BJ (cell line): ENCODE data around the gene PTGER3. TPM values are rescaled to one million over a fixed set of nuclear protein-coding genes. Genes with fewer than 3 reads are reported as not detected.
A peak's percentile ranks its signal among the peaks of the same experiment; 100 is the strongest.

Experiments used
- CTCF ChIA-PET: fragments of 350-600 bp; formaldehyde crosslinking; extraction: SDS; loops from one replicate; lab custom pipeline; 2021; ENCODE audit warnings: antibody characterized with exemption, inconsistent platforms; lab: Yijun Ruan, JAX
- POLR2A ChIA-PET: fragments of 300-600 bp; sonication (Branson Sonifier 250); formaldehyde crosslinking; extraction: SDS; loops from one replicate; lab custom pipeline; 2021; ENCODE audit warnings: antibody characterized with exemption; lab: Charles Lee
- DNase-seq: peaks from one replicate; pipeline ENCODE4 v3.0.0-alpha.2; 2011; ENCODE audit warnings: low read depth
- H3K27me3 ChIP-seq: 2 replicates; pipeline ENCODE4 v1.6.0; 2011; ENCODE audit warnings: low read length; ENCODE audit not compliant: control insufficient read depth, insufficient read depth
- H3K36me3 ChIP-seq: 2 replicates; pipeline ENCODE4 v1.5.1; 2011; ENCODE audit warnings: low read length; ENCODE audit not compliant: control insufficient read depth, insufficient read depth
- H3K4me3 ChIP-seq: 2 replicates; pipeline ENCODE4 v1.5.1; 2011; ENCODE audit warnings: low read depth, mild to moderate bottlenecking, control low read depth, low read length
- CTCF ChIP-seq: IDR thresholded peaks from 2 replicates; pipeline ENCODE4 v1.5.1; 2011; ENCODE audit warnings: low read depth, mild to moderate bottlenecking, control low read depth, inconsistent platforms, low read length, moderate library complexity; ENCODE audit not compliant: insufficient read depth
- polyA plus RNA-seq: library from polyadenylated mRNA; depleted of rRNA; stranded (reverse); fragments of >200 nt; gene quantifications from 2 replicates; pipeline ENCODE4 v1.2.3, GENCODE V29; 2011

Gene PTGER3
- polyA plus RNA-seq, 1 experiment, result 0.60 TPM

- Histone ChIP-seq H3K4me3 (no peak overlapping the region), H3K27me3 (peaks cover 6% of the 10 kb centered on the region), H3K36me3 (peaks cover 1% of the 10 kb centered on the region; the same call in 1 of the 2 replicates)
- ChIA-PET CTCF (interaction anchor here (1.0 kb wide), 1 partner anchor 10 kb away, joined by 4 read pairs; no protein-coding TSS in a partner anchor), POLR2A (no interaction called here)
- DNase-seq, result no peak
- no peak for TF ChIP-seq CTCF
Observed at GRCh38 chr1:71053146-71053545, 5.5 kb upstream of the PTGER3 start.

DNA sequence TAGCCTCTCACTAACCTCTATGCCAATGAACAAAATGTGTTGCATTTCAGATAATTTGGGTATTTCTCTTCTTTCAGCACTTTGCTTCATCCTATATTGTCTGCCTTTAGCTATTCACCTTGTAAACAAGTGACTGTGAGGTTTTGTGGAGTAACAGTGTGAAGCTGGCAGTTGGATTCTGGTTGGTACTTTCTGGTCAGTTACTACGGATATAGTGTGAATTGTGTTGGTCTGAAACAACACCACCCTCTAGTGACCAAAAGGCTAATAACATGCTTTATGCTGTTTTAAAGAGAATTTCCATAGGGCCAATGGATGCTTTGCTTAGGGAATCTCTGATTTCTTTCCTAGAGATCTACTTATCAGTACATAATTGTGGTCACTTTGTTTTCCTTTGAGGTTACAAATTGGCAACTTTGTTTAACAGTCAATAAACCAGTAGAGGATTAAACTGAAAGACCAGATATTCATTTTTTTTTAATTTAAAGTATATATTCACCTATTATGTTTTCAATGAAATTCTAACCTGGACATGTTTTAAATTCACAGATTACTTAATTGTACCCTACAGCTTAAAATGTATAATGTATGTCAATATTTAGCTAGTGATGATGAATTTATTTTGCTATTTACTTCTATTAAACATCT is 2.5 kb upstream of the PTGER3 start:
- DNase-seq, result peak; percentile 12
- POLR2A ChIA-PET, result no interaction called here
- H3K27me3 ChIP-seq, result peaks cover 20% of the 10 kb centered on the region
- no peak overlapping the region for H3K4me3 ChIP-seq
- CTCF ChIA-PET, result interaction anchor here (0.6 to 6.5 kb wide), 15 partner anchors 13 to 608 kb away, joined by 3 to 39 read pairs (median 3); no protein-coding TSS in a partner anchor
- TF ChIP-seq CTCF, result peak; percentile 73
- no peaks in the 10 kb centered on the region for H3K36me3 ChIP-seq

DNA sequence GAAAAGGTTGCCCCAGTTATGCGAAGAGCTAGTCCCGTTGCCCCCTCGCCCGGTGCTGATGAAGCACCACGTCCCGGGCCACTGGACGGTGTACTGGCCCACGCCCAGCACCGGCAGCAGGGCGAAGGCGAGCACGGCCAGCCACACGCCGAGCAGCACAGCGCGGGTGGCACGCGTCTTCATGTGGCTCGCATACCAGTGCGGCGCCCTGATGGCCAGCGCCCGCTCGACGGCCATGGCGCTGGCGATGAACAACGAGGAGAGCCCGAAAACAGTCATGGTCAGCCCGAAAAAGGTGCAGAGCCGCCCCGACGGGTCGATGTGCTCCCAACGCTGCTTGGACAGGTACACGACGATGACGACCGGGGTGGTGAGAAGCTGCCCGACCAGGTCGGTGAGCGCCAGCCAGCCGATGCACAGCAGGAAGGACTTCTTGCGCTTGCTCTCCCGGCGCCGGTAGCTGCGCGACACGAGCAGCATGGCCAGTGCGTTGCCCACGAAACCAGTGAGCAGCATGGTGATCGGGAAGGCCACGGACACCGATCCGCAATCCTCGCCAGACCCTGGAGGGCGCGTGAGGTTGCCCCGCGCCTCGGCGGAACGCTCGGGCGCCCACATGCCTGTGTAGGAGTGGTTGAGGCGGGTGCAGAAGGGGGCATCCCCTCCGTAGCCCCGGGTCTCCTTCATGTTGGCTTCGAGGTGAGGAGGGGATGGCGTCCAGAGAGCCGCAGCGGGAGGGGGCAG is 553 bp downstream of the PTGER3 start:
- no peak for DNase-seq
- ChIA-PET CTCF (interaction anchor here (0.7 to 6.5 kb wide), 5 partner anchors 11 to 361 kb away, joined by 3 to 39 read pairs (median 3); no protein-coding TSS in a partner anchor), POLR2A (no interaction called here)
- TF ChIP-seq CTCF, result no peak
- peak overlapping the region; percentile 40 for H3K4me3 ChIP-seq
- H3K27me3 ChIP-seq, result peaks cover 20% of the 10 kb centered on the region
- H3K36me3 ChIP-seq, result no peaks in the 10 kb centered on the region

DNA sequence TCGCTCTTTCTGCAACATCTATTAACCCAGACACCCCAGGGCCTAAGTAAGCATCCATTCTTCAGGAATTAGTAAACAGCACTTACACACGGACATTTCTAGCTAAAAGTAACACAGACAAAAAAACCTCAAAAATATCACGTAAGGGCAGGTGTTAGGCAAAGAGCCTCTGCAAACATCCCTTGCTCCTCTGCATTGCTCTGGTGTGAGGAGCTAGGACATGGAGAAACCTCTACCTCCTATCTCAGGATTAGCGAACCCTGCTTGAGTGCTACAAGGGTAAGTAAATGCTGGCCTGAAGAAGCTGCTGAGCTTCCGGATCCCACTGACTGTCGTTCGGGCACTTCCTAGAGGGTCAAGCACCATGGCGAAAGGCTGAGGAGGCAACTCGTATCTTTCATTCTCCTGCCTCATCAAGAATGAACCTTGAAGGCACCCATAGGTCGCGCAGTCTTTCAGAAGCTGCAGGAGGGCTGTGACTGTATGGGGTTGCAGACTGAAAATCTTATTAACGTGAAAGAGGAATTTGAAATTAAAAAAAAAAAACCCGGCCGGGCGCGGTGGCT is 2.1 kb downstream of the PTGER3 start:
- Histone ChIP-seq H3K27me3 (peaks cover 20% of the 10 kb centered on the region), H3K36me3 (no peaks in the 10 kb centered on the region), H3K4me3 (no peak overlapping the region)
- DNase-seq, result no peak
- TF ChIP-seq CTCF, result no peak
- ChIA-PET CTCF (interaction anchor here (1.1 to 6.5 kb wide), 2 partner anchors 18 to 359 kb away, joined by 3 to 39 read pairs; no protein-coding TSS in a partner anchor), POLR2A (no interaction called here)

DNA sequence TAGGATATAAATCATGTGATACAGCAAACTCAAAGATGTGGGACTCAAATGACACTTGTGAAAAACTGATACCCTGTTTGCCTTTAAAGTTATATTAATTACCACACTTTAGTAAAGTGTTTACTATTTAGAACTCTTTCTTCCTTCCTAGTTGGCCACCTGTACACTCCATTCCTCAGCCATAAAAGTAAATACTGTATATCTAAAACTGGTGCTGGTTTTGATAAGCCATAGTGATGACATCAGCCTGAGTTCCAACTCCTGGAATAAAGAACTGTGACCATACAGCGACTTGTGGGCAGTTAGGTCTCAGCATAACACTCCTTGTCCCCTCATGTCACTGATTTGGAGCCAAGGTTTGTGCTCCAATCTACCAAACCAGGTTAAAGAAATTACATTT is 2.8 kb downstream of the PTGER3 start:
- TF ChIP-seq CTCF, result no peak
- POLR2A ChIA-PET, result no interaction called here
- no peaks in the 10 kb centered on the region for H3K36me3 ChIP-seq
- CTCF ChIA-PET, result no interaction called here
- H3K27me3 ChIP-seq, result peaks cover 20% of the 10 kb centered on the region
- H3K4me3 ChIP-seq, result no peak overlapping the region
- DNase-seq, result no peak
